BJ (cell line): ENCODE data around the gene CYB5R4. TPM values are rescaled to one million over a fixed set of nuclear protein-coding genes. Genes with fewer than 3 reads are reported as not detected.

Source experiments
- CTCF ChIA-PET: fragments of 350-600 bp; formaldehyde crosslinking; extraction: SDS; loops from one replicate; lab custom pipeline; 2021; ENCODE audit warnings: antibody characterized with exemption, inconsistent platforms; lab: Yijun Ruan, JAX
- POLR2A ChIA-PET: fragments of 300-600 bp; sonication (Branson Sonifier 250); formaldehyde crosslinking; extraction: SDS; loops from one replicate; lab custom pipeline; 2021; ENCODE audit warnings: antibody characterized with exemption; lab: Charles Lee
- DNase-seq: peaks from one replicate; pipeline ENCODE4 v3.0.0-alpha.2; 2011; ENCODE audit warnings: low read depth
- H3K27me3 ChIP-seq: 2 replicates; pipeline ENCODE4 v1.6.0; 2011; ENCODE audit warnings: low read length; ENCODE audit not compliant: control insufficient read depth, insufficient read depth
- H3K36me3 ChIP-seq: 2 replicates; pipeline ENCODE4 v1.5.1; 2011; ENCODE audit warnings: low read length; ENCODE audit not compliant: control insufficient read depth, insufficient read depth
- H3K4me3 ChIP-seq: 2 replicates; pipeline ENCODE4 v1.5.1; 2011; ENCODE audit warnings: low read depth, mild to moderate bottlenecking, control low read depth, low read length
- polyA plus RNA-seq: library from polyadenylated mRNA; depleted of rRNA; stranded (reverse); fragments of >200 nt; gene quantifications from 2 replicates; pipeline ENCODE4 v1.2.3, GENCODE V29; 2011
- TF ChIP-seq, protein P1 (sequence below): IDR thresholded peaks from 2 replicates; pipeline ENCODE4 v1.5.1; 2011; ENCODE audit warnings: low read depth, mild to moderate bottlenecking, control low read depth, inconsistent platforms, low read length, moderate library complexity; ENCODE audit not compliant: insufficient read depth

The CYB5R4 gene
- polyA plus RNA-seq, 1 experiment: 2.7 TPM

DNA sequence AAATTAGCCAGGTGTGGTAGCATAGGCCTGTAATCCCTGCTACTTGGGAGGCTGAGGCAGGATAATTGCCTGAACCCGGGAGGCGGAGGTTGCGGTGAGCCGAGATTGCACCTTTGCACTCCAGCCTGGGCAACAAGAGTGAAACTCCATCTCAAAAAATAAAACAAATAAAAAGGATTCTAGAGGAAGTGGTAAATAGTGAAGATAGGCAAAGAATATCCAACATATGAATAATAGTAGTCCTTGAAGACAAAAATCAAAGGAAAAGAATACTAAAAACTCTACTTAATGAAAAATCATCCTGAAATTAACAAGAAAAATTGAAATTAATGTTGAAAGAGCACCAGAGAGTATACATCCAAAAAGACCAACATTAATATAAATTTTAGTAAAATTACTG is 107.0 kb downstream of the CYB5R4 start:
- ChIA-PET POLR2A (no interaction called here), CTCF (no interaction called here)
- DNase-seq: no peak
- Histone ChIP-seq H3K36me3 (no peaks in the 10 kb centered on the region; the same call in 1 of the 2 replicates), H3K4me3 (no peak overlapping the region), H3K27me3 (no peaks in the 10 kb centered on the region)
- TF ChIP-seq, protein P1, sequence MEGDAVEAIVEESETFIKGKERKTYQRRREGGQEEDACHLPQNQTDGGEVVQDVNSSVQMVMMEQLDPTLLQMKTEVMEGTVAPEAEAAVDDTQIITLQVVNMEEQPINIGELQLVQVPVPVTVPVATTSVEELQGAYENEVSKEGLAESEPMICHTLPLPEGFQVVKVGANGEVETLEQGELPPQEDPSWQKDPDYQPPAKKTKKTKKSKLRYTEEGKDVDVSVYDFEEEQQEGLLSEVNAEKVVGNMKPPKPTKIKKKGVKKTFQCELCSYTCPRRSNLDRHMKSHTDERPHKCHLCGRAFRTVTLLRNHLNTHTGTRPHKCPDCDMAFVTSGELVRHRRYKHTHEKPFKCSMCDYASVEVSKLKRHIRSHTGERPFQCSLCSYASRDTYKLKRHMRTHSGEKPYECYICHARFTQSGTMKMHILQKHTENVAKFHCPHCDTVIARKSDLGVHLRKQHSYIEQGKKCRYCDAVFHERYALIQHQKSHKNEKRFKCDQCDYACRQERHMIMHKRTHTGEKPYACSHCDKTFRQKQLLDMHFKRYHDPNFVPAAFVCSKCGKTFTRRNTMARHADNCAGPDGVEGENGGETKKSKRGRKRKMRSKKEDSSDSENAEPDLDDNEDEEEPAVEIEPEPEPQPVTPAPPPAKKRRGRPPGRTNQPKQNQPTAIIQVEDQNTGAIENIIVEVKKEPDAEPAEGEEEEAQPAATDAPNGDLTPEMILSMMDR: no peak

DNA sequence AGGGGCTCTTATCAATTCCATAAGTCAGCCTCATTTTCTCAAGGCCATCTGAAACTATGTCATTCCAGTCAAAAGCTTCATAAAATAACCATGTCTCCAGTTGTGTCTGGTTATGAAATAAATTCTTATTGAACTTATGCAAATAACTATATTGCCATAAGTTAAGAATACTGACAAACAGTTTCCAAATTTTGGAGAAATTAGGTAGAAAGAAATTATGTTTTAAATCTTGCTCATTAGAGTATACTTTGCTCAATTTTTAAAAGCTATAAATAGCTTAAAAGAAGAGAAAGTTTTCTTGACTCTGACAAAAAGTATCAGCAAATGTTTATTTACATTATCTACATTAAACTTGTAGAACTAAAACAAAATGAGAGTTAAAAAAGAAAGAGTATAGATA is 111.1 kb downstream of the CYB5R4 start:
- Histone ChIP-seq H3K36me3 (no peaks in the 10 kb centered on the region), H3K4me3 (no peak overlapping the region), H3K27me3 (no peaks in the 10 kb centered on the region)
- TF ChIP-seq, protein P1: no peak
- ChIA-PET POLR2A (no interaction called here), CTCF (interaction anchor here (0.6 kb wide), 1 partner anchor 111 kb away, joined by 3 read pairs; the partner anchor contains the start of gene CYB5R4)
- no peak for DNase-seq

DNA sequence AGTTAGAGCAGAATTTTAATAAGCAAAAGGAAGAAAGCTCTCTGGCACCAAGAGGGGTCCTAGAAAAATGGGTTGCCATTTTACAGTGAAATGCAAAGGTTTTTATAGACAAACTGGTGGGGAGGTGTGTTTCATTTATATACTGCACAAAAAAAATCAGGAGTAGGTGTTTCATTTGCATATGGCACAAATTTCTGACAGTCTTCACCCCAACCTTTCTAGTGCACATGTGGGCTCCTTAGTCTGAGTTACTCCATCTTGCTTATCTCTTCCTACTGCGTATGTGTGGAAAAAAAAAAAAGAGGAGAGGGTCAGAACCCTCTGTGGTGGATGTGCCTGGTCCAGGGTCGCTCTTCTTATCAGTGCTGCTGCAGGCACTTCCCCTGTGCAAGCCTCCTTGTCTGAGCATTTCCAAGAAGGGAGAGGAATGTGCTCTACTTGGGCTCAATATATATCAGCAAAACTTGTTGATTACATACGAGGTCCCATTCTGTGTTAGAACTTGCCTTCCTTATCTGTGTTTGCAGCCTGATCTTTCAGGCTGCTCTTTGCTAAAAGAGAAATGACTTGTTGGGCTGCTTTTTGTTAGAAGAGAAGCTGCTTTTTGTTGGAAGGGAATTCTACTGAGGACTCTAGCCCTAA is 115.0 kb downstream of the CYB5R4 start:
- POLR2A ChIA-PET: no interaction called here

DNA sequence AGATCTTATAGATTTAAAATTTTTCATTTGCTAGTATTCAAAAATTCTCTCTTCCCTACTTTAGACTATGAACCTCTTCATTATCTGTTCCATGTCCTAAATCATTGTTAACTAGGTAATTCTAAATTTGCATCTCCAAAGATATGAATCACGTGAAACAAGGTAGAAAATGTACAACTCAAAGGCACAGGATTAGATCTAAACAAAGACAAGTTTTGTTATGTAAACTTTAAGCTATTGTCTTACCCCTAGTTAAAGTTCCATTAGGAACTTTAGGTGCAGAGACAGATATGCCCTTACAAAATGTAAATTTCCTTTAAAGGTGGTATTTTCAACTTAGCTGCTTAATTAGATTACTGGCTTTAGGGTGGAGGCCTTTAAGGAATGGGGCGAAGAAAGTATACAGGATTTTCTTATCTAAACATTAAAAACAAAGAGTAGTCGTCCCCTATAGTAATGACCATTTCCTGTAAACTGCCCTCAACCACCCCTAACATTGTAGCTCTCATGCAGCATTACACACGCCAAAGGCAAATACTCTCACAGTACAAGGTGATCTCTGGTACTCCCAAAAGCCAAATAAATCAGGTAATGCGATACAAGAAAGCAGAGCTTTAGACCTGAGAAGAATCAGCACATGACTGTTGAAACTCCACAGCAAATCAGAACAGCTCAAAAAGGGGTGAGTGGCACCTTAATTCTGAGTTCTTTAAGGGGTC is 116.7 kb downstream of the CYB5R4 start:
- Histone ChIP-seq H3K27me3 (no peaks in the 10 kb centered on the region), H3K36me3 (no peaks in the 10 kb centered on the region), H3K4me3 (no peak overlapping the region)
- CTCF ChIA-PET: no interaction called here
- TF ChIP-seq, protein P1: no peak
- no peak for DNase-seq
- POLR2A ChIA-PET: no interaction called here

More for the DNA sequence above, 115.0 kb downstream of the CYB5R4 start:
- no peak overlapping the region for H3K4me3 ChIP-seq
- TF ChIP-seq, protein P1: no peak
- CTCF ChIA-PET: no interaction called here
- no peaks in the 10 kb centered on the region for H3K36me3 ChIP-seq
- DNase-seq: no peak
- H3K27me3 ChIP-seq: no peaks in the 10 kb centered on the region

DNA sequence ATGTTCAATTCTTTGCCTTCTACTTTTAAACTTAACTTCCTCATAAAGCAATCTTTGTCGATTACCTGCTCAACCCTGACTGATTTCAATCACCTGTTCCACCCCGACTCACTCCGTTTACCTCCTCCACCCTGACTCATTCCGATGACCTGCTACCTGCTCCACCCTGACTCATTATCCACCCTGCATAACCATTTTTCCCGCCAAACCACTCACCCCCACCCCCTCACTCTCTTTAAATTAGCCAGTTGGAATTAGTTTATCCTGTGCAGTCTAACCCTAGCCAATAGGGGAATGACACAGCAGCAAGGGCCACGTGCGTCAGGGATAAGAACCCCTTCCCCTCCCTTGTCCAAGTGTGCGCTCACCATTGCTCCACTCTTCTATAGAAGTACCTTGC is 117.4 kb downstream of the CYB5R4 start:
- CTCF ChIA-PET: no interaction called here
- Histone ChIP-seq H3K27me3 (no peaks in the 10 kb centered on the region), H3K36me3 (no peaks in the 10 kb centered on the region), H3K4me3 (no peak overlapping the region)
- DNase-seq: no peak
- POLR2A ChIA-PET: no interaction called here
- TF ChIP-seq, protein P1: no peak
